Measurements from ENCODE around the gene GFOD2.
"Not testable (repeated sequence)": the region's sequence is repeated elsewhere in the genome, so short reads cannot be mapped to it uniquely, and the experiment has no call there.

The GFOD2 gene

GRCh38 chr16:67760956-67761230, 41.8 kb upstream of the GFOD2 start:
- H3K4me3 ChIP-seq (ENCODE audit: low read depth, low read length), result no peak overlapping the region
- DNase-seq (ENCODE audit: low read depth), result no peak
- TF ChIP-seq, protein P1, sequence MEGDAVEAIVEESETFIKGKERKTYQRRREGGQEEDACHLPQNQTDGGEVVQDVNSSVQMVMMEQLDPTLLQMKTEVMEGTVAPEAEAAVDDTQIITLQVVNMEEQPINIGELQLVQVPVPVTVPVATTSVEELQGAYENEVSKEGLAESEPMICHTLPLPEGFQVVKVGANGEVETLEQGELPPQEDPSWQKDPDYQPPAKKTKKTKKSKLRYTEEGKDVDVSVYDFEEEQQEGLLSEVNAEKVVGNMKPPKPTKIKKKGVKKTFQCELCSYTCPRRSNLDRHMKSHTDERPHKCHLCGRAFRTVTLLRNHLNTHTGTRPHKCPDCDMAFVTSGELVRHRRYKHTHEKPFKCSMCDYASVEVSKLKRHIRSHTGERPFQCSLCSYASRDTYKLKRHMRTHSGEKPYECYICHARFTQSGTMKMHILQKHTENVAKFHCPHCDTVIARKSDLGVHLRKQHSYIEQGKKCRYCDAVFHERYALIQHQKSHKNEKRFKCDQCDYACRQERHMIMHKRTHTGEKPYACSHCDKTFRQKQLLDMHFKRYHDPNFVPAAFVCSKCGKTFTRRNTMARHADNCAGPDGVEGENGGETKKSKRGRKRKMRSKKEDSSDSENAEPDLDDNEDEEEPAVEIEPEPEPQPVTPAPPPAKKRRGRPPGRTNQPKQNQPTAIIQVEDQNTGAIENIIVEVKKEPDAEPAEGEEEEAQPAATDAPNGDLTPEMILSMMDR (IDR thresholded peaks at IDR 0.05; ENCODE audit: insufficient read depth, low read depth, low read length, missing control alignments), result no peak

DNA sequence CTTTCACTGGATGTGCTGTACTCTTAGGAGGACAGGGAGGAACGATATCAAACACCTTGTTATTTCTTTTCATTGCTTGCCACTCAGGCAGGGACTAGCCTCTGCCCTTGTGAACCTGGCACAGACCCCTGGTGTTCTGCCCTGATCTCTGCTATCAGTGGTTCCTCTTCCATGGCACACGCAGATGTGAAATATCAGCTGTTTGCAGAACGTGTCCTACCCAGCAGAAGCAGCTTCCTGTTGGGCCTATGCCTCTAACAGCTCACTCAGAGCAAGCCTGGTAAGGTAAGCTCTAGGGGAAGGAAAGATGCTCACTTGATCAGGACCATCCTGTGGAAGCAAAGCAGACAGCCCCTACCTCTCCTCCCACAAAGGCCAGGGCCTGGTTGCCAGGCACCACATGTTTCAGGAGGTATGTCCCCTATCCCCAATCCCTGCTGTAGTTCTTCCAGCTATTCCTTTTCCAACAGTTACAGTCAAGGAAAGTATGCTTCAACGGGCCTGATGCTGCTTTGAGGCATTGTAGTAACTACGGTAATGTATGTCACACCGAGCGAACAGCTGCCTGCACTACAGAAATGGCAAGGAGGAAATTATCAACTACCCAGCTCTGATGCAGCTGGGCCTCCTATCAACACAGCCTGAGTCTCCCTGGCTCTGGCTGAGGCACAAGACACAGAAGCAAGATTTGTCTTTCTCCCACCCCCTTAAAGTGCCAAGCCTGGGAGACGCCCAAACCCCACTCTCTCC, 41.3 kb upstream of the GFOD2 start:
- TF ChIP-seq, protein P1 (IDR thresholded peaks at IDR 0.05; ENCODE audit: insufficient read depth, low read depth, low read length, missing control alignments), result no peak
- no peak overlapping the region for H3K4me3 ChIP-seq (ENCODE audit: low read depth, low read length)
- DNase-seq (ENCODE audit: low read depth), result no peak

GRCh38 chr16:67758966-67759365, 39.9 kb upstream of the GFOD2 start:
- TF ChIP-seq, protein P1 (IDR thresholded peaks at IDR 0.05; ENCODE audit: insufficient read depth, low read depth, low read length, missing control alignments), result no peak
- no peak for DNase-seq (ENCODE audit: low read depth)
- H3K4me3 ChIP-seq (ENCODE audit: low read depth, low read length), result no peak overlapping the region

DNA sequence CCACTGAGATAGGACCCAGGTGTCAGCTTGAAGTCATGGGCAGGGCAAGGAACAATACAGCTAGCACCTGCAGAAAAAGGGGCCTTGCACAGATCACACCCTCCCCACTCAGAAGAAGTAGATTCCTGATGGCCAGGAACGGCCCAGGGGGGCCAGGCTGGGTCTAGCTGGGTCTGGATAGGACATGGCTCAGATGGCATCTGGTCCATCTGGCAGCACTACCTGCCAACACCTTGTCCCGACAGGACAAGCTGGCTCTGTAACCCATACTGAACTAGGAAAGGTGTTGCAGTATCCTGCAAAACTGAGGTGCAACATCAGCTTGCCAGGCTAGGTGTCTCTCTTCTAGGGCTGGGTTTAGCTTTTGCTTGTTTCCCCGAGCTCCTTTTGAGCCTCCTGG, 38.9 kb upstream of the GFOD2 start:
- DNase-seq (ENCODE audit: low read depth), result no peak
- H3K4me3 ChIP-seq (ENCODE audit: low read depth, low read length), result no peak overlapping the region
- TF ChIP-seq, protein P1 (IDR thresholded peaks at IDR 0.05; ENCODE audit: insufficient read depth, low read depth, low read length, missing control alignments), result no peak

DNA sequence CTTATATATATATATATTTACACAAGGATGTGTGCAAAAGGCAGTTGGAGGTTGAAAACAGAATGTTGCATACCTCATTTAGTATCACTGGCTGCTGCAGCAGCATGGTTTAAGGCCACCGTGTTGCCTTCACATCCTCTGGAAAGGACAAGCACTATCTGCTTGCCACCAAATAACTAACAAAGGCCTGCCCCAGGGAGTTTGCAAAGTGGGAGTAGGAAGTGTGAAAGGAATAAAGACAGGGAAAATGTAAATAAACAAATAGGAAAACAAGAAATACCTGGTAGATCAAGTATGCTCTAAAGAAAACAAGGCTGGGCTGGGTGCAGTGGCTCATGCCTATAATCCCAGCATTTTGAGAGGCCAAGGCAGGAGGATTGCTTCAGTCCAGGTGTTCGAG, 33.5 kb upstream of the GFOD2 start:
- TF ChIP-seq, protein P1 (IDR thresholded peaks at IDR 0.05; ENCODE audit: insufficient read depth, low read depth, low read length, missing control alignments), result no peak
- DNase-seq (ENCODE audit: low read depth), result no peak
- no peak overlapping the region for H3K4me3 ChIP-seq (ENCODE audit: low read depth, low read length)

DNA sequence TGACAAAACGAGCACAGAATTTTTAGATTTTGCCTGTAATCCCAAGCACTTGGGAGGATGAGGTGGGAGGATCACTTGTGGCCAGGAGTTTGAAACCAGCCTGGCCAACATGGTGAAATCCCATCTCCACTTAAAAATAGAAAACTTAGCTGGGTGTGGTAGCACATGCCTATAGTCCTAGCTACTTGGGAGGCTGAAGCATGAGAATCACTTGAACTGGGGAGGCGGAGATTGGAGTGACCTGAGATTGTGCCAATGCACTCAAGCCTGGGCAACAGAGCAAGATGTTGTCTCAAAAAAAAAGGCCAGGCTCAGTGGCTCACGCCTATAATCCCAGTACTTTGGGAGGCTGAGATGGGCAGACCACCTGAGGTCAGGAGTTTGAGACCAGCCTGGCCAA, 32.2 kb upstream of the GFOD2 start:
- DNase-seq (ENCODE audit: low read depth); H3K4me3 ChIP-seq (ENCODE audit: low read depth, low read length): not testable (repeated sequence)

GRCh38 chr16:67750466-67750865, 31.4 kb upstream of the GFOD2 start:
- H3K4me3 ChIP-seq (ENCODE audit: low read depth, low read length), result no peak overlapping the region
- TF ChIP-seq, protein P1 (IDR thresholded peaks at IDR 0.05; ENCODE audit: insufficient read depth, low read depth, low read length, missing control alignments), result no peak
- peak; percentile 77 for DNase-seq (ENCODE audit: low read depth)

Data from GM12865 (cell line).